ENCODE data around the gene ZFAND3. TPM values are rescaled to one million over a fixed set of nuclear protein-coding genes. Genes with fewer than 3 reads are reported as not detected.

The ZFAND3 gene
- total RNA-seq, 1 donor from 2014 or later = 18.7 TPM

GRCh38 chr6:38159596-38159995 lies 340.1 kb downstream of the ZFAND3 start:
- DNase-seq (ENCODE audit: low read depth) = no peak
- no peak overlapping the region for H3K4me3 ChIP-seq (ENCODE audit: low read depth, low read length)
- no peak for TF ChIP-seq CTCF (conservative IDR thresholded peaks at IDR 0.05; ENCODE audit: low read depth, low read length)

- H3K4me3 ChIP-seq (ENCODE audit: low read depth, low read length) = no peak overlapping the region
- DNase-seq (ENCODE audit: low read depth) = no peak
- no peak for TF ChIP-seq CTCF (conservative IDR thresholded peaks at IDR 0.05; ENCODE audit: low read depth, low read length)
Observed at GRCh38 chr6:38160831-38161230, 341.3 kb downstream of the ZFAND3 start.

GRCh38 chr6:38161331-38161730 lies 341.8 kb downstream of the ZFAND3 start:
- no peak overlapping the region for H3K4me3 ChIP-seq (ENCODE audit: low read depth, low read length)
- TF ChIP-seq CTCF (conservative IDR thresholded peaks at IDR 0.05; ENCODE audit: low read depth, low read length) = no peak
- no peak for DNase-seq (ENCODE audit: low read depth)

GRCh38 chr6:38161754-38162492 lies 342.4 kb downstream of the ZFAND3 start:
- no peak overlapping the region for H3K4me3 ChIP-seq (ENCODE audit: low read depth, low read length)
- DNase-seq (ENCODE audit: low read depth) = no peak
- TF ChIP-seq CTCF (conservative IDR thresholded peaks at IDR 0.05; ENCODE audit: low read depth, low read length) = no peak

- TF ChIP-seq CTCF (conservative IDR thresholded peaks at IDR 0.05; ENCODE audit: low read depth, low read length) = no peak
- DNase-seq (ENCODE audit: low read depth) = no peak
- H3K4me3 ChIP-seq (ENCODE audit: low read depth, low read length) = no peak overlapping the region
Observed at GRCh38 chr6:38162493-38163185, 343.1 kb downstream of the ZFAND3 start.

GRCh38 chr6:38163186-38164130 lies 343.9 kb downstream of the ZFAND3 start:
- H3K4me3 ChIP-seq (ENCODE audit: low read depth, low read length) = no peak overlapping the region
- no peak for TF ChIP-seq CTCF (conservative IDR thresholded peaks at IDR 0.05; ENCODE audit: low read depth, low read length)
- DNase-seq (ENCODE audit: low read depth) = no peak

Data from epithelial cell of proximal tubule (primary cell).